HG03095 (cell line): Measurements from ENCODE around the gene VPS41.

Source experiments
- ATAC-seq: cut with Tn5 transposase; IDR thresholded peaks from one replicate; pipeline ENCODE4 v1.9.1; 2021; ENCODE audit warnings: moderate library complexity; ENCODE audit not compliant: unreplicated experiment

Gene VPS41

GRCh38 chr7:38675494-38676106 lies 233.4 kb downstream of the VPS41 start:
- ATAC-seq: no peak

GRCh38 chr7:38674513-38674912 lies 234.5 kb downstream of the VPS41 start:
- no peak for ATAC-seq

DNA sequence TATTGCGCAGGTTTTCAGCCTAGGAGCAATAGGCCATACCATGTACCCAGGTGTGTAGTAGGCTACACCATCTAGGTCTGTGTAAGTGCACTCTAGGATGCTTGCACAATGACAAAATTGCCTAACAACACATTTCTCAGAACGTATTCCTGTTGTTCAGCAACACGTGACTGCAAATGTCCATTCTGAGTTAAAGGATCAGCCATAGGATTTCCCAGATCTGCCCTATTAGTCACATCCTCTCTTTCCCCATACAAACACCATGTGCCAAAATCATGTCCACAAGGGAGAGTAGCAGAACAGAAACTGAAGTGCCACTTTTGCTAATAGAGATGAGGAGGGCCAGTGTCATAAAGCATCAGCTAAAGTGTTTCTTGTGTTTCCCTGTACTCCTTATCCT lies 235.2 kb downstream of the VPS41 start:
- ATAC-seq: no peak
